Natural killer cell (primary cell): ENCODE measurements around the gene NTNG2. TPM values are rescaled to one million over a fixed set of nuclear protein-coding genes. Genes with fewer than 3 reads are reported as not detected.

Experiments used
- ATAC-seq, 3 donors: fragments of 150-1000 bp in 2 of 3; fragments of 200-7000 bp in 1 of 3; cut with Tn5 transposase; 1 replicate in 1 of 3; 2 replicates in 2 of 3; pipeline ENCODE4 v1.10.0; 2021; ENCODE audit warnings: mild to moderate bottlenecking in 2 of 3, moderate library complexity in 2 of 3
- DNase-seq, 2 donors: peaks; one replicate each; pipeline versions ENCODE4 v3.0.0 to v3.0.0-alpha.2; 2013 to 2021; ENCODE audit warnings: mixed read lengths in 1 of 2
- H3K27ac ChIP-seq: one replicate; pipeline ENCODE4 v1.5.1; 2013; ENCODE audit warnings: mild to moderate bottlenecking, low read length
- H3K27me3 ChIP-seq: one replicate; pipeline ENCODE4 v1.6.1; 2013; ENCODE audit warnings: low read length; ENCODE audit not compliant: control insufficient read depth, insufficient read depth
- H3K36me3 ChIP-seq: one replicate; pipeline ENCODE4 v1.6.1; 2013; ENCODE audit warnings: low read length; ENCODE audit not compliant: control insufficient read depth, insufficient read depth
- H3K4me1 ChIP-seq: one replicate; pipeline ENCODE4 v1.6.1; 2013; ENCODE audit warnings: low read length; ENCODE audit not compliant: control insufficient read depth, insufficient read depth
- H3K4me3 ChIP-seq: one replicate; pipeline ENCODE4 v1.5.1; 2013; ENCODE audit warnings: low read length
- H3K9me3 ChIP-seq: one replicate; pipeline ENCODE4 v1.6.1; 2013; ENCODE audit warnings: low read length; ENCODE audit not compliant: control insufficient read depth, insufficient read depth
- H3K27ac Mint-ChIP-seq, 2 donors: one replicate each; pipeline ENCODE4 v1.8.0; 2022; ENCODE audit warnings: mild to moderate bottlenecking in 2 of 2, mixed read lengths in 2 of 2, moderate library complexity in 1 of 2
- H3K27me3 Mint-ChIP-seq, 2 donors: one replicate each; pipeline ENCODE4 v1.8.0; 2022; ENCODE audit warnings: low read depth in 2 of 2, mixed read lengths in 2 of 2
- H3K36me3 Mint-ChIP-seq: one replicate; pipeline ENCODE4 v1.8.0; 2022; ENCODE audit warnings: mixed read lengths
- H3K4me1 Mint-ChIP-seq, 2 donors: one replicate each; pipeline ENCODE4 v1.8.0; 2022; ENCODE audit warnings: mixed read lengths in 2 of 2
- H3K4me3 Mint-ChIP-seq: one replicate; pipeline ENCODE4 v1.8.0; 2022; ENCODE audit warnings: mild to moderate bottlenecking, moderate library complexity, mixed read lengths
- H3K9me3 Mint-ChIP-seq, 2 donors: one replicate each; pipeline ENCODE4 v1.8.0; 2022; ENCODE audit warnings: mixed read lengths in 2 of 2
- CTCF ChIP-seq: fragments of 200-600 bp; IDR thresholded peaks from one replicate; pipeline ENCODE4 v1.8.0; 2022; ENCODE audit warnings: antibody characterized with exemption
- WGBS: methylation state at CpG from one replicate; pipeline ENCODE4 v1.1.7; 2013; ENCODE audit warnings: missing lambda C conversion rate; ENCODE audit not compliant: insufficient coverage; 5-methylcytosine and 5-hydroxymethylcytosine counted together
- intact Hi-C: fragments of 100-400 bp; cut with micrococcal nuclease; formaldehyde crosslinking; loops from one replicate; pipeline ENCODE4 v1.14.2; 2022
- total RNA-seq, 4 donors: library from RNA; stranded (reverse); fragments of 120-200 nt in 1 of 4; gene quantifications; one replicate each; pipeline versions ENCODE4 v1.2.3 to v1.2.4, GENCODE V29; 2013 to 2022

Gene NTNG2
- total RNA-seq, 3 donors from 2014 or later (not counting 1 experiment from before 2014, with no cell fraction given), result 23.4 to 67.2 (median 32.6) TPM

- peaks cover 0 to 23% of the 10 kb centered on the region in 2 donors for H3K4me1 Mint-ChIP-seq
- Histone ChIP-seq H3K27ac (no peak overlapping the region), H3K27me3 (no peaks in the 10 kb centered on the region), H3K36me3 (no peaks in the 10 kb centered on the region), H3K9me3 (no peaks in the 10 kb centered on the region), H3K4me1 (no peaks in the 10 kb centered on the region), H3K4me3 (no peak overlapping the region)
- no peaks in the 10 kb centered on the region for H3K9me3 Mint-ChIP-seq
- TF ChIP-seq CTCF, result no peak
- DNase-seq (no peak), ATAC-seq (no peak)
- no peak overlapping the region for H3K27ac Mint-ChIP-seq
- 90% methylated on average over 6 of the region's 7 CpGs for WGBS
- H3K4me3 Mint-ChIP-seq, result no peak overlapping the region
- peaks cover 0 to 3% of the 10 kb centered on the region in 2 donors for H3K27me3 Mint-ChIP-seq
- no peaks in the 10 kb centered on the region for H3K36me3 Mint-ChIP-seq
- intact Hi-C loops, result no loop called here
Measured at GRCh38 chr9:132211570-132211969, 49.7 kb downstream of the NTNG2 start.

- Histone ChIP-seq H3K4me1 (peaks cover 4% of the 10 kb centered on the region), H3K4me3 (no peak overlapping the region), H3K36me3 (no peaks in the 10 kb centered on the region), H3K9me3 (no peaks in the 10 kb centered on the region), H3K27ac (no peak overlapping the region), H3K27me3 (no peaks in the 10 kb centered on the region)
- Mint-ChIP-seq H3K27ac (no peak overlapping the region), H3K27me3 (peaks cover 0 to 3% of the 10 kb centered on the region in 2 donors), H3K4me1 (peaks cover 6 to 18% of the 10 kb centered on the region in 2 donors), H3K36me3 (no peaks in the 10 kb centered on the region), H3K4me3 (no peak overlapping the region), H3K9me3 (no peaks in the 10 kb centered on the region)
- TF ChIP-seq CTCF, result no peak
- intact Hi-C loops, result no loop called here
- 74% methylated on average over 18 of the region's 18 CpGs for WGBS
- no peak for DNase-seq
- ATAC-seq, result no peak
Measured at GRCh38 chr9:132214027-132214622, 52.3 kb downstream of the NTNG2 start.

- peaks cover 6 to 14% of the 10 kb centered on the region in 2 donors for H3K4me1 Mint-ChIP-seq
- no peak overlapping the region for H3K27ac Mint-ChIP-seq
- Histone ChIP-seq H3K36me3 (no peaks in the 10 kb centered on the region), H3K27ac (no peak overlapping the region), H3K27me3 (no peaks in the 10 kb centered on the region), H3K9me3 (no peaks in the 10 kb centered on the region), H3K4me3 (no peak overlapping the region), H3K4me1 (peaks cover 4% of the 10 kb centered on the region)
- no peak overlapping the region for H3K4me3 Mint-ChIP-seq
- no peaks in the 10 kb centered on the region for H3K9me3 Mint-ChIP-seq
- intact Hi-C loops, result no loop called here
- peaks cover 0 to 2% of the 10 kb centered on the region in 2 donors for H3K27me3 Mint-ChIP-seq
- DNase-seq, result no peak
- peak in 2 of 3 donors; percentile 28 to 76 for ATAC-seq
- no peak for TF ChIP-seq CTCF
- WGBS, result 85% methylated on average over 9 of the region's 10 CpGs
- no peaks in the 10 kb centered on the region for H3K36me3 Mint-ChIP-seq
Measured at GRCh38 chr9:132216861-132217619, 55.2 kb downstream of the NTNG2 start.
